OCI-LY3 (cell line): ENCODE data around the gene MYL1.
A peak's percentile ranks its signal among the peaks of the same experiment; 100 is the strongest.

Experiments used
- H2AFZ ChIP-seq: fragments of 200-600, 300-600 bp; shearing (Covaris generic); 2 replicates; pipeline ENCODE4 v1.6.0; 2014; ENCODE audit warnings: antibody characterized with exemption, low read depth, low read length
- H3K27ac ChIP-seq: fragments of 200-600, 300-600 bp; sonication (generic); 2 replicates; pipeline ENCODE4 v1.5.1; 2014; ENCODE audit warnings: mild to moderate bottlenecking, low read length, moderate library complexity, mixed read lengths
- H3K27me3 ChIP-seq: fragments of 200-600, 300-600 bp; sonication (generic); 2 replicates; pipeline ENCODE4 v1.6.1; 2014; ENCODE audit warnings: low read depth, low read length, mixed read lengths
- H3K36me3 ChIP-seq: fragments of 200-600, 300-600 bp; sonication (generic); replicated peaks from 2 replicates; pipeline ENCODE3; 2014; ENCODE audit warnings: low read depth, low read length, mixed read lengths
- H3K4me1 ChIP-seq: fragments of 300-600, 200-600 bp; sonication (generic); 2 replicates; pipeline ENCODE4 v1.6.1; 2014; ENCODE audit warnings: low read length, mixed read lengths
- H3K4me2 ChIP-seq: fragments of 200-600, 300-600 bp; sonication (generic); 2 replicates; pipeline ENCODE4 v1.6.1; 2014; ENCODE audit warnings: low read length, mixed read lengths
- H3K4me3 ChIP-seq: fragments of 300-600, 200-600 bp; sonication (generic); 2 replicates; pipeline ENCODE4 v1.5.1; 2014; ENCODE audit warnings: antibody characterized with exemption, mild to moderate bottlenecking, low read length, moderate library complexity
- H3K79me2 ChIP-seq: fragments of 300-600, 200-600 bp; shearing (Covaris generic); 2 replicates; pipeline ENCODE4 v1.6.1; 2014; ENCODE audit warnings: mild to moderate bottlenecking, low read length, mixed read lengths
- H3K9ac ChIP-seq: fragments of 300-600, 200-600 bp; shearing (Covaris generic); 2 replicates; pipeline ENCODE4 v1.6.0; 2014; ENCODE audit warnings: mild to moderate bottlenecking, low read length, moderate library complexity
- H3K9me3 ChIP-seq: fragments of 200-600, 300-600 bp; shearing (Covaris generic); 2 replicates; pipeline ENCODE4 v1.6.1; 2014; ENCODE audit warnings: low read length, mixed read lengths; ENCODE audit not compliant: insufficient read depth
- H4K20me1 ChIP-seq: fragments of 200-600, 300-600 bp; sonication (generic); 2 replicates; pipeline ENCODE4 v1.6.1; 2016; ENCODE audit warnings: low read length, mixed read lengths; ENCODE audit not compliant: insufficient read depth
- CTCF ChIP-seq: fragments of 200-600, 300-600 bp; sonication (generic); IDR thresholded peaks from 2 replicates; pipeline ENCODE4 v1.5.1; 2014; ENCODE audit warnings: antibody characterized with exemption, low read length, low read depth
- EZH2phosphoT487 ChIP-seq: fragments of 200-600 bp; shearing (Covaris generic); IDR thresholded peaks from 2 replicates; pipeline ENCODE4 v1.6.1; 2018; ENCODE audit warnings: antibody characterized with exemption, mixed run types, low read depth

Gene MYL1

GRCh38 chr2:210252699-210253606 is 62.0 kb downstream of the MYL1 start:
- Histone ChIP-seq H3K27me3 (no peaks in the 10 kb centered on the region), H3K36me3 (no peaks in the 10 kb centered on the region), H4K20me1 (no peaks in the 10 kb centered on the region), H3K9me3 (no peaks in the 10 kb centered on the region), H2AFZ (no peak overlapping the region), H3K27ac (peak overlapping the region; percentile 40), H3K4me2 (peak overlapping the region; percentile 27; the same call in 1 of the 2 replicates), H3K9ac (no peak overlapping the region), H3K4me3 (no peak overlapping the region), H3K4me1 (peaks cover 15% of the 10 kb centered on the region), H3K79me2 (no peaks in the 10 kb centered on the region)
- no peak for TF ChIP-seq EZH2phosphoT487
- TF ChIP-seq CTCF, result no peak

DNA sequence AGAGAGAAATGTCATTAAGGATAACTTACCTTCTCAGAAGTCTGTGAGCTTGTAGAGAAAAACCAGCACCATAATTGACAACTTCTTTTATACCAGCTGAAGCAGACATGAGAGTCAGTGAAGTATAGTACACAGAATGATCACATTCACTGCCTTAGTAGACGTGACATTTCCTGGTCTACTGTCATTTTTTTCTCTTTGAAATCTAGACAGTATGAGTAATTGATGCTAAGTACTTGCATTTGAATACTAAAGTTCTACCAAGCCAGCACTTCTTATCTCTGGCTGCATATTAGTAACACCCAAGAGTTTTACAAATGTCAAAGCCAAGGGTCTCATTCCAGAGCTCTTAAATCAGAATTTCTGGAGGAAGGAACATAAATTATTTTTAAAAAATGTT is 64.4 kb downstream of the MYL1 start:
- Histone ChIP-seq H2AFZ (no peak overlapping the region), H3K27ac (no peak overlapping the region), H4K20me1 (no peaks in the 10 kb centered on the region), H3K36me3 (no peaks in the 10 kb centered on the region), H3K4me2 (no peak overlapping the region), H3K4me1 (peaks cover 15% of the 10 kb centered on the region), H3K4me3 (no peak overlapping the region), H3K9me3 (no peaks in the 10 kb centered on the region), H3K79me2 (no peaks in the 10 kb centered on the region), H3K27me3 (no peaks in the 10 kb centered on the region), H3K9ac (no peak overlapping the region)
- no peak for TF ChIP-seq CTCF
- no peak for TF ChIP-seq EZH2phosphoT487
